K562 (cell line): ENCODE data around the gene COL26A1. TPM values are rescaled to one million over a fixed set of nuclear protein-coding genes. Genes with fewer than 3 reads are reported as not detected.

ENCODE experiments used
- FOXJ2 ChIP-seq: fragments of 200-800 bp; sonication (Bioruptor generic); IDR thresholded peaks from 2 replicates; pipeline ENCODE4 v1.6.1; 2016; ENCODE audit warnings: missing genetic modification characterization, missing compliant biosample characterization
- HDAC6 ChIP-seq: IDR thresholded peaks from 2 replicates; pipeline ENCODE4 v1.6.1; 2012; ENCODE audit warnings: low read depth, mild to moderate bottlenecking, control low read depth, inconsistent platforms, low read length, moderate library complexity
- MAFF ChIP-seq: IDR thresholded peaks from 2 replicates; pipeline ENCODE4 v1.6.1; 2012; ENCODE audit warnings: low read length, improper control_type of control experiment
- REST ChIP-seq, 2 experiments: fragments of 450-650 bp; formaldehyde crosslinking in 1 of 2; IDR thresholded peaks; 2 replicates each; pipeline versions ENCODE4 v1.4.0 to v1.6.1; 2014 to 2020; ENCODE audit warnings: mild to moderate bottlenecking in 2 of 2, borderline replicate concordance in 1 of 2, low read depth in 1 of 2
- RUNX1 ChIP-seq: sonication (generic); IDR thresholded peaks from 2 replicates; pipeline ENCODE4 v1.6.1; 2016; ENCODE audit warnings: antibody characterized with exemption, low read depth
- ZMIZ1 ChIP-seq, 2 experiments: fragments of 150-350 bp in 1 of 2; IDR thresholded peaks; 2 replicates each; pipeline ENCODE4 v1.6.1; 2012 to 2016; ENCODE audit warnings: low read depth in 2 of 2, low read length in 2 of 2, mild to moderate bottlenecking in 1 of 2, moderate library complexity in 1 of 2
- ZNF232 ChIP-seq: sonication (generic); formaldehyde crosslinking; IDR thresholded peaks from 2 replicates; pipeline ENCODE4 v1.8.0; 2022; ENCODE audit warnings: mild to moderate bottlenecking, missing genetic modification reagents
- polyA plus RNA-seq, 8 experiments: library from polyadenylated mRNA; depleted of rRNA in 4 of 8; stranded (reverse) in 5 of 8; unstranded in 3 of 8; fragments of >200 nt; fragmentation: Nextera tagmentation in 2 of 8; fragmentation: Illumina TruSeq in 1 of 8; extraction: Ambion mirVana in 2 of 8; extraction: Trizol in 1 of 8; gene quantifications; 2 replicates each; pipeline versions ENCODE4 v1.2.1 to v1.2.3, GENCODE V29; 2011 to 2014; ENCODE audit warnings: inconsistent platforms in 1 of 8, missing spikeins in 1 of 8
- total RNA-seq, 7 experiments: library from RNA; depleted of rRNA in 6 of 7; stranded (reverse); fragments of >200 nt in 6 of 7; fragmentation: Illumina TruSeq in 2 of 7; extraction: Trizol in 2 of 7; gene quantifications; 2 replicates each; pipeline versions ENCODE4 v1.2.1 to v1.2.3, GENCODE V29; 2011 to 2021; ENCODE audit warnings: low replicate concordance in 1 of 7
- TF ChIP-seq, protein P1 (sequence below): fragments of 450-650 bp; IDR thresholded peaks from 2 replicates; pipeline ENCODE4 v1.6.1; 2016; ENCODE audit warnings: borderline replicate concordance

The COL26A1 gene
- total and polyA plus RNA-seq, 9 of the 15 experiments (the other 6 are each of a cell fraction or from before 2014, with no cell fraction given): 0.04 to 0.39 (median 0.07) TPM; not detected in 5

DNA sequence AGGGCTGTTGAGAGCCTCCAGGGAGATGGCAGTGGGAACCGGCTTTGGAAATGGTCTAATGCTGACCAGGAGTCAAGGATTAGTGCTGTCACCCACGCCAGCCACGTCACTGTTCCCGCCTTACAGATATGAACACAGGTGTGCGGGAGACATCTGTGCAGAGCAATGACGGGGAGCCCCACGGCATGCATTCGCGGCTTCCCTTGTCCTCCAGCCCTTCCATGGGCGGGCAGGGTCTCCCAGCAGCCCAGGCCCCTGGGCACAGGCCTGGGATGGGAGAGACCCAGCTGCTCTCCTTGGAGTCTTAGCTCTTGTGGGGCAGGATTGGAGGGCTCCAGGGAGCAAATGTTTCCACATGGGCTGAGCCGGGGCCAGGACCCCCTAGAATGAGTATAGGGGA is 172.2 kb downstream of the COL26A1 start (continued):
- TF ChIP-seq REST (IDR thresholded peaks at IDR 0.05; ENCODE audit: borderline replicate concordance) (no peak), REST (CRISPR knock-in tag; IDR thresholded peaks at IDR 0.05; ENCODE audit: low read depth) (no peak), MAFF (no peak), HDAC6 (no peak), RUNX1 (no peak), ZNF232 (no peak), FOXJ2 (no peak), ZMIZ1 (IDR thresholded peaks at IDR 0.05; ENCODE audit: low read depth in 2 of 2, low read length in 2 of 2) (no peak)
- TF ChIP-seq, protein P1, sequence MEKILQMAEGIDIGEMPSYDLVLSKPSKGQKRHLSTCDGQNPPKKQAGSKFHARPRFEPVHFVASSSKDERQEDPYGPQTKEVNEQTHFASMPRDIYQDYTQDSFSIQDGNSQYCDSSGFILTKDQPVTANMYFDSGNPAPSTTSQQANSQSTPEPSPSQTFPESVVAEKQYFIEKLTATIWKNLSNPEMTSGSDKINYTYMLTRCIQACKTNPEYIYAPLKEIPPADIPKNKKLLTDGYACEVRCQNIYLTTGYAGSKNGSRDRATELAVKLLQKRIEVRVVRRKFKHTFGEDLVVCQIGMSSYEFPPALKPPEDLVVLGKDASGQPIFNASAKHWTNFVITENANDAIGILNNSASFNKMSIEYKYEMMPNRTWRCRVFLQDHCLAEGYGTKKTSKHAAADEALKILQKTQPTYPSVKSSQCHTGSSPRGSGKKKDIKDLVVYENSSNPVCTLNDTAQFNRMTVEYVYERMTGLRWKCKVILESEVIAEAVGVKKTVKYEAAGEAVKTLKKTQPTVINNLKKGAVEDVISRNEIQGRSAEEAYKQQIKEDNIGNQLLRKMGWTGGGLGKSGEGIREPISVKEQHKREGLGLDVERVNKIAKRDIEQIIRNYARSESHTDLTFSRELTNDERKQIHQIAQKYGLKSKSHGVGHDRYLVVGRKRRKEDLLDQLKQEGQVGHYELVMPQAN: no peak
